Measurements from ENCODE around the gene RPL27. TPM values are rescaled to one million over a fixed set of nuclear protein-coding genes. Genes with fewer than 3 reads are reported as not detected.
"Not testable (repeated sequence)": the region's sequence is repeated elsewhere in the genome, so short reads cannot be mapped to it uniquely, and the experiment has no call there.

RPL27 gene
- total and polyA plus RNA-seq, 3 donors from 2014 or later, result 457 to 1,036 (median 634) TPM

GRCh38 chr17:42967925-42968324 lies 30.3 kb upstream of the RPL27 start:
- Histone ChIP-seq H3K4me1 (no peaks in the 10 kb centered on the region), H3K4me3 (no peak overlapping the region), H3K9me3 (no peaks in the 10 kb centered on the region), H3K27me3 (no peaks in the 10 kb centered on the region), H3K36me3 (ENCODE audit: low read depth, missing control alignments) (no peaks in the 10 kb centered on the region), H3K27ac (no peak overlapping the region)
- WGBS, 2 donors, result 74 to 83% methylated on average over 1 of the region's 1 CpG
- TF ChIP-seq POLR2A (IDR thresholded peaks at IDR 0.05) (no peak), CTCF (IDR thresholded peaks at IDR 0.05) (no peak)
- no peak for DNase-seq
- intact Hi-C loops (cut with DNase I; ENCODE audit: low total_unique reads), result no loop called here

GRCh38 chr17:42969001-42969581 lies 29.1 kb upstream of the RPL27 start:
- Histone ChIP-seq H3K4me3 (no peak overlapping the region), H3K27me3 (no peaks in the 10 kb centered on the region), H3K36me3 (ENCODE audit: low read depth, missing control alignments) (no peaks in the 10 kb centered on the region), H3K9me3 (no peaks in the 10 kb centered on the region), H3K27ac (no peak overlapping the region), H3K4me1 (no peaks in the 10 kb centered on the region)
- WGBS, 2 donors, result 37 to 45% methylated on average over 5 of the region's 5 CpGs
- intact Hi-C loops (cut with DNase I; ENCODE audit: low total_unique reads), result no loop called here
- no peak for TF ChIP-seq POLR2A (IDR thresholded peaks at IDR 0.05)
- TF ChIP-seq CTCF (IDR thresholded peaks at IDR 0.05), result no peak
- DNase-seq, result no peak

- no peaks in the 10 kb centered on the region for H3K4me1 ChIP-seq
- no peak for DNase-seq
- no peaks in the 10 kb centered on the region for H3K27me3 ChIP-seq
- WGBS, 2 donors, result 79 to 86% methylated on average over 5 of the region's 5 CpGs
- H3K9me3 ChIP-seq, result no peaks in the 10 kb centered on the region
- H3K4me3 ChIP-seq, result no peak overlapping the region
- intact Hi-C loops (cut with DNase I; ENCODE audit: low total_unique reads), result no loop called here
- no peak overlapping the region for H3K27ac ChIP-seq
- TF ChIP-seq POLR2A (IDR thresholded peaks at IDR 0.05) (no peak), CTCF (IDR thresholded peaks at IDR 0.05) (no peak)
- H3K36me3 ChIP-seq (ENCODE audit: low read depth, missing control alignments), result no peaks in the 10 kb centered on the region
Observed at GRCh38 chr17:42971589-42971988, 26.6 kb upstream of the RPL27 start.

- H3K4me1 ChIP-seq; H3K27me3 ChIP-seq; H3K4me3 ChIP-seq; DNase-seq; intact Hi-C loops (cut with DNase I; ENCODE audit: low total_unique reads); H3K9me3 ChIP-seq; H3K27ac ChIP-seq; H3K36me3 ChIP-seq (ENCODE audit: low read depth, missing control alignments): not testable (repeated sequence)
- WGBS, 2 donors, result 50% methylated on average over 2 of the region's 18 CpGs; no CpG with 5 or more reads in 1 of the 2 donors
Observed at GRCh38 chr17:42973323-42973722, 24.9 kb upstream of the RPL27 start.

- TF ChIP-seq CTCF (IDR thresholded peaks at IDR 0.05) (no peak), POLR2A (IDR thresholded peaks at IDR 0.05) (no peak)
- Histone ChIP-seq H3K36me3 (ENCODE audit: low read depth, missing control alignments) (no peaks in the 10 kb centered on the region), H3K4me3 (no peak overlapping the region), H3K27ac (no peak overlapping the region), H3K9me3 (no peaks in the 10 kb centered on the region), H3K27me3 (no peaks in the 10 kb centered on the region), H3K4me1 (peaks cover 5% of the 10 kb centered on the region)
- intact Hi-C loops (cut with DNase I; ENCODE audit: low total_unique reads), result no loop called here
- DNase-seq, result no peak
- WGBS, 2 donors, result 45 to 54% methylated on average over 2 of the region's 2 CpGs
Observed at GRCh38 chr17:42975265-42975664, 23.0 kb upstream of the RPL27 start.

- H3K4me1 ChIP-seq; intact Hi-C loops (cut with DNase I; ENCODE audit: low total_unique reads); H3K36me3 ChIP-seq (ENCODE audit: low read depth, missing control alignments); H3K27ac ChIP-seq; H3K9me3 ChIP-seq; H3K27me3 ChIP-seq; DNase-seq; H3K4me3 ChIP-seq: not testable (repeated sequence)
- WGBS, 2 donors, result 87 to 97% methylated on average over 16 of the region's 16 CpGs
Observed at GRCh38 chr17:42975701-42976100, 22.5 kb upstream of the RPL27 start.
